Activated CD4-positive, alpha-beta T cell treated with anti-CD3 and anti-CD28 coated beads, Interleukin-2, amount 50 U/mL, for 48 hours (primary cell): ENCODE data around the gene OBSCN.
A peak's percentile ranks its signal among the peaks of the same experiment; 100 is the strongest.

ENCODE experiments used
- DNase-seq, 2 experiments: peaks; one replicate each; pipeline ENCODE4 v3.0.0-alpha.2; 2020

OBSCN gene

GRCh38 chr1:228293816-228294500, 86.1 kb downstream of the OBSCN start:
- DNase-seq, result no peak

DNA sequence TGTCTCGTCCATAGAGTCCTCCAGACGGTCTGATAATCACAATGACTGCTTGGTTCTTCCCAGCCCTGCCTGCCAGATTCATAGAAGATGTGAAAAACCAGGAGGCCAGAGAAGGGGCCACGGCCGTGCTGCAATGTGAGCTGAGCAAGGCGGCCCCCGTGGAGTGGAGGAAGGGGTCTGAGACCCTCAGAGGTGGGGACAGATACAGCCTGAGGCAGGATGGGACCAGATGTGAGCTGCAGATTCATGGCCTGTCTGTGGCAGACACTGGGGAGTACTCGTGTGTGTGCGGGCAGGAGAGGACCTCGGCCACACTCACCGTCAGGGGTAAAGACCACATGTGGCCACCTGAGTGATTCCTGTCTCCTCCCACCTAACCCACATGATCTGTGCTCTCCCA, 86.9 kb downstream of the OBSCN start:
- no peak for DNase-seq

DNA sequence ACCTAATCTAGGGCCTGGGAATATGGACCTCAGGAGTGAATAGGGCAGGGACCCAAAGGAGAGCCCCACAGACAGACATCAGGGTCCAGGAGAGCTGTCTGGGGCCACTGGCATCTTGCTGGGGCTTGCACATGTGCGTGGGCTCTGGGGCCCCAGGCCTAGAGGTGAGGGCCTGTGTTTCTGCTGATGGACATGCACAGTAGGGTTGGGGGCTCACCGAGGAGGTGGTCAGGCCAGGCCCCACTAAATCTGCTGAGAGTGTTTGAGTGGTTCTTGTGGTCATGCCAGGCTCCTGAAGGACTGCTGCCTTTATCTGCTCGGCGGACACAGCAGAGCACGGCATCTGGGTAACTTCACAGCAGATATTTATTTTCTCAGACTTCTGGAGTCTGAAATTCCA, 87.4 kb downstream of the OBSCN start:
- no peak for DNase-seq

- no peak for DNase-seq
These were observed 88.1 kb downstream of the OBSCN start for GRCh38 chr1:228295981-228296380.

DNA sequence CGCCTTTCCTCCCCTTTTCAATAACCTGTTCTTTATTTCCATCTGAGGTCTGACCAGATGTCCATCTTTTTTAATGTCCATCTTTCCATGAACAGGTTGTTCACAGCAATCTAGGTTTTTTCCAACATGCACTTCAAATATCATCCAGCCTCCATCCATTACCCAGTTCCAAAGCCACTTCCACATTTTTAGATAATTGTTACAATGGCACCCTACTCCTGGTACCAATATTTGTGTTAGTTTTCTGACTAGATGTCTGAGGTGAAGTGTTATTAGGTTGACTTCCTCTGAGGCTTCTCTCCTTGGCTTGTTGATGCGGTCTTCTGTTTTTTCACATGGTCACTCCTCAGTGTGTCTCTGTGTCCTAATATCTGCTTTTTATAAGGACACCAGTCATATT, 89.4 kb downstream of the OBSCN start:
- no peak for DNase-seq

- DNase-seq, result no peak
These were observed 90.0 kb downstream of the OBSCN start for GRCh38 chr1:228297822-228298221.

DNA sequence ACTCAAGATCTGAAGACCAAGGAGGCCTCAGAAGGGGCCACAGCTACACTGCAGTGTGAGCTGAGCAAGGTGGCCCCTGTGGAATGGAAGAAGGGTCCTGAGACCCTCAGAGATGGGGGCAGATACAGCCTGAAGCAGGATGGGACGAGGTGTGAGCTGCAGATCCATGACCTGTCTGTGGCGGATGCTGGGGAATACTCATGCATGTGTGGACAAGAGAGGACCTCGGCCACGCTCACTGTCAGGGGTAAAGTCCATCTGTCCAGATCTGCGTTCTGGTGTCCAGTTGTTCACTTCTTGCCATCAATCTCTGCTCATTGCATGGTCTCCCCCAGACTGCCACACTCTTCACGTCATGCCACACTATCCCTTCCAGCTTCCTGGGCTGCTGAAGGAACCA, 90.6 kb downstream of the OBSCN start:
- DNase-seq, result no peak

DNA sequence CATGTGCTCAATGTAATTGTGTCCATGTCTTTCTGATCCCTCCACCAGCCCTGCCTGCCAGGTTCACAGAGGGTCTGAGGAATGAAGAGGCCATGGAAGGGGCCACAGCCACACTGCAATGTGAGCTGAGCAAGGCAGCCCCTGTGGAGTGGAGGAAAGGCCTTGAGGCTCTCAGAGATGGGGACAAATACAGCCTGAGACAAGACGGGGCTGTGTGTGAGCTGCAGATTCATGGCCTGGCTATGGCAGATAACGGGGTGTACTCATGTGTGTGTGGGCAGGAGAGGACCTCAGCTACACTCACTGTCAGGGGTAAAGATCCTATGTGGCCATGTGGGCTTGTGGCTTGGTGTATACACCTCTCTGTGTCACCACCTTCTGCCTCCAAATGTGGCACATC, 91.4 kb downstream of the OBSCN start:
- DNase-seq, result no peak

- DNase-seq, result no peak
These were observed 92.1 kb downstream of the OBSCN start for GRCh38 chr1:228299901-228300300.

- DNase-seq, result no peak
These were observed 94.2 kb downstream of the OBSCN start for GRCh38 chr1:228302086-228302485.

- no peak for DNase-seq
These were observed 95.8 kb downstream of the OBSCN start for GRCh38 chr1:228303596-228303995.

- no peak for DNase-seq
These were observed 96.4 kb downstream of the OBSCN start for GRCh38 chr1:228304225-228304624.

GRCh38 chr1:228304766-228305395, 97.0 kb downstream of the OBSCN start:
- DNase-seq, result peak in 1 of 2 experiments; percentile 1

DNA sequence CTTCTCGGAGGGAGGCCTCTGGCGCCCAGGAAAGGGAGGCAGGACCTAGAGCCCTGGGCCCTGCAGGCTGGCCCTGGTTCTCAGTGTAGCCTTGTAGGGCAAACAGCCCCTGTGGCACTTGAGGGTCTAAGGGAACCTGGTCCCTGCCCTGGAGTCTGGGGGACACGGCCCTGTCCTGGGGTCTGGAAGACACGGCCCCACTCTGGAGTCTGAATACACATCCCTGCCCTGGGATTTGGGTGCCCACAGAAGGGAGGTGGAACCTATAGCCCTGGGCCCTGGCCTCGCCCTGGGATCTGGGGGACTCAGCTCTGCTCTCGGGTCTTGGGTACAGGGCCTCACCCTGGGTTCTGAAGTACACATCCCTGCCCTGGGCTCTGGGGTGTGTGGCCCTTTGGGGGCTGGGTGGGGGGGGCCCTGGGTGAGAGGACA, 97.9 kb downstream of the OBSCN start:
- peak in 1 of 2 experiments; percentile 2 for DNase-seq

DNA sequence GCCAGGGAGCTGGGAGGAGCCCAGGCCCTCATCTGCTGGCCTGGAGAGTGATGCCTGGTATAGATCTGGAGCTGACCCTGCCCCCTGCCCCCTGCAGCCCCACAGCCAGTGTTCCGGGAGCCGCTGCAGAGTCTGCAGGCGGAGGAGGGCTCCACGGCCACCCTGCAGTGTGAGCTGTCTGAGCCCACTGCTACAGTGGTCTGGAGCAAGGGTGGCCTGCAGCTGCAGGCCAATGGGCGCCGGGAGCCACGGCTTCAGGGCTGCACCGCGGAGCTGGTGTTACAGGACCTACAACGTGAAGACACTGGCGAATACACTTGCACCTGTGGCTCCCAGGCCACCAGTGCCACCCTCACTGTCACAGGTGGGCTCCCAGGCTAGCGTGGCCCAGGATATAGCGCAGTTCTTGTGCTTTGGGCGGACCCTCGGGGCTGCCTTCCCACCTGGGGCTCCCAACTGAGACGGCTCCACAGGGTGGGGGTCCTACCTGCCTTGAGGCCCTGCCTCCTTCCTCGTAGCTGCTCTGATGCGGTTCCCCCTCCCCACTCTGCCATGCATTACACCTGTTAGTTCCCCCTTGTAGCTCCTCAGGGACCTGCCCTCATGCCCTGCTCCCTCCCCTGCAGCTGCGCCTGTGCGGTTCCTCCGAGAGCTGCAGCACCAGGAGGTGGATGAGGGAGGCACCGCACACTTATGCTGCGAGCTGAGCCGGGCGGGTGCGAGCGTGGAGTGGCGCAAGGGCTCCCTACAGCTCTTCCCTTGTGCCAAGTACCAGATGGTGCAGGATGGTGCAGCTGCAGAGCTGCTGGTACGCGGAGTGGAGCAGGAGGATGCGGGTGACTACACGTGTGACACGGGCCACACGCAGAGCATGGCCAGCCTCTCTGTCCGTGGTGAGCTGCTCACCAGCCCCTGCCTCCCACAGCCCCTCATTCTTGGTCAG, 98.7 kb downstream of the OBSCN start:
- peak in 1 of 2 experiments; percentile 0 for DNase-seq

- DNase-seq, result no peak
These were observed 99.6 kb downstream of the OBSCN start for GRCh38 chr1:228307218-228308023.

- no peak for DNase-seq
These were observed 100.3 kb downstream of the OBSCN start for GRCh38 chr1:228308085-228308601.

- peak in 1 of 2 experiments; percentile 2 for DNase-seq
These were observed 100.9 kb downstream of the OBSCN start for GRCh38 chr1:228308628-228309325.

GRCh38 chr1:228309326-228310067, 101.7 kb downstream of the OBSCN start:
- no peak for DNase-seq

DNA sequence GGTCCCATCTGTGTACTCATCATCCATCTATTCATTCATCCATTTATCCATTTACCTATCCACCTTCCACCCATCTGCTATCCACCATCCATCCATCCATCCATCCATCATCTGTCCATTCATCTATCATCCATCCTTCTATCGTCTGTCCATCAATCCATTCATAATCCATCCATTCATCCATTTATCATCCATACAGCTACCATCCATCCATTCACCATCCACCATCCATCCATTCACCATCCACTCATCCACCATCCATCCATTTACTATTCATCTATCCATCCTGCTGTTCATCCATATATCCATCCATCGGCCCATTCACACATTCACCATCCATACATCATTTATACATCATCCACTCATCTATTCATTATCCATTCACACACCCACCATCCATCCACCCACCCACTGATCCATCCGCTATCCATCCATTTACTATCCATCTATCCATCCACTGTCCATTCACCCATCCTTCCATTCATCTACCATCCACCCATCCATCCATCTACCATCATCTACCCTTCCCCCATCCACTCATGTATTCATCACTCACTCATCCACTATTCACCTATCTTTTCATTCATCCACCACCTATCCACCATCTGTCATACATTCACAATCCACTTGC, 102.4 kb downstream of the OBSCN start:
- no peak for DNase-seq

DNA sequence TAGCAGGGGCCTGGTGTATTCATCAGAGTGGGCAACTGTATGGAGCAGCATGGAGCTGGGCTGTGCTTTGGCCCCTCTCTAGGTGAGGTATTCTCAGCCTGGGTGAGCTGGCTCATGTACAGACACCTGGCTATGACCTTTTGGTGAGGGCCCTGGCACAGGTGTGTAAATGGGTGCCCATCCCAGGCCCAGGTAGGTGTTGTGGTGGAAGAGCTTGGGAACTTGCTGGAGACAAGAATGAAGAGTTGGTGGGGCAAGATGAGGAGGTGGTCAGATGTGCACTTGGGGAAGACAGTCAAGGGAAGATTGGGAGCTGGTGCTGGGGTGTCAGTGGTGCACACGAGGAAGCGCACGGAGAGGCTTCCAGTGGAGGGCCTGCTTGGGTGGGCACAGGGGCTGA, 103.2 kb downstream of the OBSCN start:
- no peak for DNase-seq
